Type B pancreatic cell (in vitro differentiated cells): ENCODE measurements around the gene KLHL29. TPM values are rescaled to one million over a fixed set of nuclear protein-coding genes. Genes with fewer than 3 reads are reported as not detected.

Experiments used
- DNase-seq: peaks from one replicate; pipeline ENCODE4 v3.0.0; 2021; ENCODE audit warnings: mixed read lengths; ENCODE audit not compliant: unreplicated experiment; ENCODE audit errors: extremely low spot score
- H3K27ac Mint-ChIP-seq: 2 replicates; pipeline ENCODE4 v1.8.0; 2021; ENCODE audit warnings: mild to moderate bottlenecking, mixed read lengths
- H3K27me3 Mint-ChIP-seq: 2 replicates; pipeline ENCODE4 v1.8.0; 2021; ENCODE audit warnings: mixed read lengths
- H3K36me3 Mint-ChIP-seq: 2 replicates; pipeline ENCODE4 v1.8.0; 2021; ENCODE audit warnings: mixed read lengths
- H3K4me1 Mint-ChIP-seq: one replicate; pipeline ENCODE4 v1.8.0; 2021; ENCODE audit warnings: mixed read lengths; ENCODE audit not compliant: unreplicated experiment
- H3K4me3 Mint-ChIP-seq: 2 replicates; pipeline ENCODE4 v1.8.0; 2021; ENCODE audit warnings: mild to moderate bottlenecking, mixed read lengths
- H3K9me3 Mint-ChIP-seq: 2 replicates; pipeline ENCODE4 v1.8.0; 2021; ENCODE audit warnings: mixed read lengths
- CTCF ChIP-seq: fragments of 200-600 bp; sonication (generic); conservative IDR thresholded peaks from 2 replicates; pipeline ENCODE4 v1.5.0; 2021; ENCODE audit warnings: antibody characterized with exemption, mild to moderate bottlenecking
- total RNA-seq: library from RNA; stranded (reverse); gene quantifications from 2 replicates; pipeline ENCODE4 v1.2.1, GENCODE V29; 2021; ENCODE audit warnings: low replicate concordance

The KLHL29 gene
- total RNA-seq, 1 donor from 2014 or later = 24.1 TPM

GRCh38 chr2:23446916-23447315 lies 61.9 kb downstream of the KLHL29 start:
- Mint-ChIP-seq H3K27me3 (no peaks in the 10 kb centered on the region), H3K4me1 (peaks cover 4% of the 10 kb centered on the region), H3K36me3 (peaks cover 10% of the 10 kb centered on the region), H3K9me3 (no peaks in the 10 kb centered on the region), H3K4me3 (no peak overlapping the region), H3K27ac (no peak overlapping the region)
- no peak for DNase-seq
- no peak for TF ChIP-seq CTCF

GRCh38 chr2:23447405-23447804 lies 62.4 kb downstream of the KLHL29 start:
- TF ChIP-seq CTCF = no peak
- no peak overlapping the region for H3K4me3 Mint-ChIP-seq
- peaks cover 10% of the 10 kb centered on the region for H3K36me3 Mint-ChIP-seq
- H3K27ac Mint-ChIP-seq = no peak overlapping the region
- no peaks in the 10 kb centered on the region for H3K9me3 Mint-ChIP-seq
- DNase-seq = no peak
- H3K4me1 Mint-ChIP-seq = peaks cover 7% of the 10 kb centered on the region
- H3K27me3 Mint-ChIP-seq = no peaks in the 10 kb centered on the region

- no peak for TF ChIP-seq CTCF
- Mint-ChIP-seq H3K27me3 (no peaks in the 10 kb centered on the region), H3K4me3 (no peak overlapping the region), H3K4me1 (peaks cover 15% of the 10 kb centered on the region), H3K36me3 (peaks cover 4% of the 10 kb centered on the region), H3K9me3 (no peaks in the 10 kb centered on the region), H3K27ac (no peak overlapping the region)
- DNase-seq = no peak
Observed at GRCh38 chr2:23448906-23449305, 63.9 kb downstream of the KLHL29 start.

GRCh38 chr2:23449413-23449812 lies 64.4 kb downstream of the KLHL29 start:
- DNase-seq = no peak
- Mint-ChIP-seq H3K4me3 (no peak overlapping the region), H3K27me3 (no peaks in the 10 kb centered on the region), H3K27ac (no peak overlapping the region), H3K4me1 (peaks cover 19% of the 10 kb centered on the region), H3K36me3 (peaks cover 6% of the 10 kb centered on the region), H3K9me3 (no peaks in the 10 kb centered on the region)
- no peak for TF ChIP-seq CTCF

- Mint-ChIP-seq H3K36me3 (peaks cover 7% of the 10 kb centered on the region), H3K27me3 (no peaks in the 10 kb centered on the region), H3K27ac (no peak overlapping the region), H3K9me3 (no peaks in the 10 kb centered on the region), H3K4me3 (no peak overlapping the region), H3K4me1 (peaks cover 24% of the 10 kb centered on the region)
- DNase-seq = no peak
- TF ChIP-seq CTCF = no peak
Observed at GRCh38 chr2:23449831-23450331, 64.9 kb downstream of the KLHL29 start.

GRCh38 chr2:23452372-23452771 lies 67.4 kb downstream of the KLHL29 start:
- peaks cover 29% of the 10 kb centered on the region for H3K4me1 Mint-ChIP-seq
- H3K27me3 Mint-ChIP-seq = no peaks in the 10 kb centered on the region
- H3K9me3 Mint-ChIP-seq = no peaks in the 10 kb centered on the region
- peaks cover 3% of the 10 kb centered on the region for H3K36me3 Mint-ChIP-seq
- no peak overlapping the region for H3K4me3 Mint-ChIP-seq
- no peak for DNase-seq
- H3K27ac Mint-ChIP-seq = no peak overlapping the region
- TF ChIP-seq CTCF = no peak
